HepG2 (cell line): ENCODE results near the gene RPUSD2. TPM values are rescaled to one million over a fixed set of nuclear protein-coding genes. Genes with fewer than 3 reads are reported as not detected.

ENCODE experiments used
- GABPA ChIP-seq, 2 experiments: IDR thresholded peaks; 2 replicates each; pipeline ENCODE4 v1.6.1; 2011 to 2016; ENCODE audit warnings: low read depth in 2 of 2, low read length in 1 of 2, missing biosample characterization in 1 of 2, missing genetic modification characterization in 1 of 2
- GATAD1 ChIP-seq: IDR thresholded peaks from 2 replicates; pipeline ENCODE4 v1.6.1; 2016; ENCODE audit warnings: missing genetic modification reagents, missing compliant biosample characterization
- HNF4G ChIP-seq, 2 experiments: sonication (generic) in 1 of 2; formaldehyde crosslinking in 1 of 2; IDR thresholded peaks; 2 replicates each; pipeline versions ENCODE4 v1.4.0 to v1.6.1; 2011 to 2020; ENCODE audit warnings: borderline replicate concordance in 2 of 2, low read depth in 2 of 2, mild to moderate bottlenecking in 2 of 2, low read length in 1 of 2, missing genetic modification reagents in 1 of 2, moderate library complexity in 1 of 2
- MXD4 ChIP-seq: IDR thresholded peaks from 2 replicates; pipeline ENCODE4 v1.6.1; 2016; ENCODE audit warnings: mild to moderate bottlenecking, missing biosample characterization, missing genetic modification reagents
- NR2C2 ChIP-seq: sonication (generic); formaldehyde crosslinking; IDR thresholded peaks from 2 replicates; pipeline ENCODE4 v1.4.0; 2020; ENCODE audit warnings: missing genetic modification reagents, mild to moderate bottlenecking, moderate library complexity, borderline replicate concordance
- PHF8 ChIP-seq: sonication (generic); formaldehyde crosslinking; IDR thresholded peaks from 2 replicates; pipeline ENCODE4 v1.5.0; 2020; ENCODE audit warnings: missing genetic modification reagents
- SP140L ChIP-seq: sonication (generic); formaldehyde crosslinking; IDR thresholded peaks from 2 replicates; pipeline ENCODE4 v1.4.0; 2020; ENCODE audit warnings: missing genetic modification reagents, borderline replicate concordance
- TBX2 ChIP-seq: sonication (generic); formaldehyde crosslinking; IDR thresholded peaks from 2 replicates; pipeline ENCODE4 v1.5.0; 2020; ENCODE audit warnings: missing genetic modification reagents, mild to moderate bottlenecking, borderline replicate concordance
- ZMYM3 ChIP-seq: sonication (generic); formaldehyde crosslinking; IDR thresholded peaks from 2 replicates; pipeline ENCODE4 v1.5.1; 2020; ENCODE audit warnings: mild to moderate bottlenecking, missing genetic modification reagents
- ZNF292 ChIP-seq: sonication (generic); formaldehyde crosslinking; IDR thresholded peaks from 2 replicates; pipeline ENCODE4 v1.8.1; 2022; ENCODE audit warnings: mild to moderate bottlenecking, low read depth, missing genetic modification reagents, borderline replicate concordance
- ZNF335 ChIP-seq: sonication (generic); formaldehyde crosslinking; IDR thresholded peaks from 2 replicates; pipeline ENCODE4 v1.4.0; 2020; ENCODE audit warnings: missing genetic modification reagents
- ZNF510 ChIP-seq: sonication (generic); formaldehyde crosslinking; IDR thresholded peaks from 2 replicates; pipeline ENCODE4 v1.4.0; 2020; ENCODE audit warnings: low read depth, mild to moderate bottlenecking, missing genetic modification reagents
- polyA plus RNA-seq, 8 experiments: library from polyadenylated mRNA; depleted of rRNA in 3 of 8; stranded (reverse) in 7 of 8; unstranded in 1 of 8; fragments of >200 nt; fragmentation: Illumina TruSeq in 4 of 8; extraction: Trizol in 4 of 8; gene quantifications; 2 replicates each; pipeline versions ENCODE4 v1.2.1 to v1.2.3, GENCODE V29; 2011 to 2016; ENCODE audit warnings: low read depth in 4 of 8, missing spikeins in 1 of 8, mixed read lengths in 1 of 8; ENCODE audit not compliant: insufficient read depth in 1 of 8
- total RNA-seq, 5 experiments: library from RNA; depleted of rRNA; stranded (reverse); fragments of >200 nt; fragmentation: Illumina TruSeq; extraction: Trizol; gene quantifications; 2 replicates each; pipeline ENCODE4 v1.2.3, GENCODE V29; 2016; ENCODE audit warnings: low read depth in 1 of 5
- TF ChIP-seq, protein P1 (sequence below): IDR thresholded peaks from 2 replicates; pipeline ENCODE4 v1.4.0; 2020; ENCODE audit warnings: mild to moderate bottlenecking, missing genetic modification reagents
- TF ChIP-seq, protein P2 (sequence below): sonication (generic); formaldehyde crosslinking; IDR thresholded peaks from 2 replicates; pipeline ENCODE4 v1.5.1; 2020; ENCODE audit warnings: mild to moderate bottlenecking, missing genetic modification reagents, moderate library complexity
- TF ChIP-seq, protein P3 (sequence below): sonication (generic); formaldehyde crosslinking; IDR thresholded peaks from 2 replicates; pipeline ENCODE4 v1.5.1; 2020; ENCODE audit warnings: mild to moderate bottlenecking, missing genetic modification reagents, moderate library complexity
- TF ChIP-seq, protein P4 (sequence below): sonication (generic); formaldehyde crosslinking; IDR thresholded peaks from 2 replicates; pipeline ENCODE4 v1.8.1; 2022; ENCODE audit warnings: mild to moderate bottlenecking, missing genetic modification reagents

The RPUSD2 gene
- total and polyA plus RNA-seq, 2 of the 13 experiments (the other 11 are each of a cell fraction or from before 2014, with no cell fraction given) = 8.6 to 14.5 TPM

DNA sequence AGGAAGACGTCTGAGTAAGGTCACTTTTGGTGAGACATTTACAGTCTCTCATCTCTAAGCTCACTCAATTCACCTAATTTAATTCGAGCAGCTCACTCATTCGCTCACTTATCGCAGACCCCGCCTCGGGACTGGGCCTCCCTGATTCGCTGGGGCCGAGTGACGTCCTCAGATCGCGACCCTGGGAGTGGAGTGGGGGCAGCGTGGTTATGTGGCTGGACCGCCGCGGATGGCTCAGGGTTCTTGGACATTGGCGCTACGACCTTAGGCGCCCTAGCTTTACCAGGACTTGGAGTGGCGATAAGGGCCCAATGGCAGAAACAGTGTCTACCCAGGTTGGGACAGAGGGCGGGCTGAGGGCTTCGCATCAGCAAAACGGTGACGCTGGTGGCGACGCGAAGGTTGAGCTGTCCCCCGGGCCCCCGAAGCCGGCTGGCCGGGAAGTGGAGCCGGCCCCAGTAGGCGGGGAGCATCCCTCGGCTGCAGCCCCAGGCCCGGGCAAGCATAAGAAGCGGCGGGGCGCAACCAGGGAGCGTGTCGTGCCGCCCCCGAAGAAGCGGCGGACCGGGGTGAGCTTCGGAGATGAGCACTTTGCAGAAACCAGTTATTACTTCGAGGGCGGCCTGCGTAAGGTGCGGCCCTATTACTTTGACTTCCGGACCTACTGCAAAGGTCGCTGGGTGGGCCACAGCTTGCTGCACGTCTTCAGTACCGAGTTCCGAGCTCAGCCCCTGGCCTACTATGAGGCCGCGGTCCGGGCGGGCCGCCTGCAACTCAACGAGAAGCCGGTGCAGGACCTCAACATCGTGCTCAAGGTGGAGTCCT is at the start of gene RPUSD2 (continued):
- peak; percentile 92 for TF ChIP-seq PHF8
- 0 out of 2 replicates have a peak, but pooled peaks have one; percentile 22 for TF ChIP-seq ZNF510 (CRISPR knock-in tag)
- TF ChIP-seq, protein P1, sequence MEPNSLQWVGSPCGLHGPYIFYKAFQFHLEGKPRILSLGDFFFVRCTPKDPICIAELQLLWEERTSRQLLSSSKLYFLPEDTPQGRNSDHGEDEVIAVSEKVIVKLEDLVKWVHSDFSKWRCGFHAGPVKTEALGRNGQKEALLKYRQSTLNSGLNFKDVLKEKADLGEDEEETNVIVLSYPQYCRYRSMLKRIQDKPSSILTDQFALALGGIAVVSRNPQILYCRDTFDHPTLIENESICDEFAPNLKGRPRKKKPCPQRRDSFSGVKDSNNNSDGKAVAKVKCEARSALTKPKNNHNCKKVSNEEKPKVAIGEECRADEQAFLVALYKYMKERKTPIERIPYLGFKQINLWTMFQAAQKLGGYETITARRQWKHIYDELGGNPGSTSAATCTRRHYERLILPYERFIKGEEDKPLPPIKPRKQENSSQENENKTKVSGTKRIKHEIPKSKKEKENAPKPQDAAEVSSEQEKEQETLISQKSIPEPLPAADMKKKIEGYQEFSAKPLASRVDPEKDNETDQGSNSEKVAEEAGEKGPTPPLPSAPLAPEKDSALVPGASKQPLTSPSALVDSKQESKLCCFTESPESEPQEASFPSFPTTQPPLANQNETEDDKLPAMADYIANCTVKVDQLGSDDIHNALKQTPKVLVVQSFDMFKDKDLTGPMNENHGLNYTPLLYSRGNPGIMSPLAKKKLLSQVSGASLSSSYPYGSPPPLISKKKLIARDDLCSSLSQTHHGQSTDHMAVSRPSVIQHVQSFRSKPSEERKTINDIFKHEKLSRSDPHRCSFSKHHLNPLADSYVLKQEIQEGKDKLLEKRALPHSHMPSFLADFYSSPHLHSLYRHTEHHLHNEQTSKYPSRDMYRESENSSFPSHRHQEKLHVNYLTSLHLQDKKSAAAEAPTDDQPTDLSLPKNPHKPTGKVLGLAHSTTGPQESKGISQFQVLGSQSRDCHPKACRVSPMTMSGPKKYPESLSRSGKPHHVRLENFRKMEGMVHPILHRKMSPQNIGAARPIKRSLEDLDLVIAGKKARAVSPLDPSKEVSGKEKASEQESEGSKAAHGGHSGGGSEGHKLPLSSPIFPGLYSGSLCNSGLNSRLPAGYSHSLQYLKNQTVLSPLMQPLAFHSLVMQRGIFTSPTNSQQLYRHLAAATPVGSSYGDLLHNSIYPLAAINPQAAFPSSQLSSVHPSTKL = peak; percentile 52
- TF ChIP-seq, protein P2, sequence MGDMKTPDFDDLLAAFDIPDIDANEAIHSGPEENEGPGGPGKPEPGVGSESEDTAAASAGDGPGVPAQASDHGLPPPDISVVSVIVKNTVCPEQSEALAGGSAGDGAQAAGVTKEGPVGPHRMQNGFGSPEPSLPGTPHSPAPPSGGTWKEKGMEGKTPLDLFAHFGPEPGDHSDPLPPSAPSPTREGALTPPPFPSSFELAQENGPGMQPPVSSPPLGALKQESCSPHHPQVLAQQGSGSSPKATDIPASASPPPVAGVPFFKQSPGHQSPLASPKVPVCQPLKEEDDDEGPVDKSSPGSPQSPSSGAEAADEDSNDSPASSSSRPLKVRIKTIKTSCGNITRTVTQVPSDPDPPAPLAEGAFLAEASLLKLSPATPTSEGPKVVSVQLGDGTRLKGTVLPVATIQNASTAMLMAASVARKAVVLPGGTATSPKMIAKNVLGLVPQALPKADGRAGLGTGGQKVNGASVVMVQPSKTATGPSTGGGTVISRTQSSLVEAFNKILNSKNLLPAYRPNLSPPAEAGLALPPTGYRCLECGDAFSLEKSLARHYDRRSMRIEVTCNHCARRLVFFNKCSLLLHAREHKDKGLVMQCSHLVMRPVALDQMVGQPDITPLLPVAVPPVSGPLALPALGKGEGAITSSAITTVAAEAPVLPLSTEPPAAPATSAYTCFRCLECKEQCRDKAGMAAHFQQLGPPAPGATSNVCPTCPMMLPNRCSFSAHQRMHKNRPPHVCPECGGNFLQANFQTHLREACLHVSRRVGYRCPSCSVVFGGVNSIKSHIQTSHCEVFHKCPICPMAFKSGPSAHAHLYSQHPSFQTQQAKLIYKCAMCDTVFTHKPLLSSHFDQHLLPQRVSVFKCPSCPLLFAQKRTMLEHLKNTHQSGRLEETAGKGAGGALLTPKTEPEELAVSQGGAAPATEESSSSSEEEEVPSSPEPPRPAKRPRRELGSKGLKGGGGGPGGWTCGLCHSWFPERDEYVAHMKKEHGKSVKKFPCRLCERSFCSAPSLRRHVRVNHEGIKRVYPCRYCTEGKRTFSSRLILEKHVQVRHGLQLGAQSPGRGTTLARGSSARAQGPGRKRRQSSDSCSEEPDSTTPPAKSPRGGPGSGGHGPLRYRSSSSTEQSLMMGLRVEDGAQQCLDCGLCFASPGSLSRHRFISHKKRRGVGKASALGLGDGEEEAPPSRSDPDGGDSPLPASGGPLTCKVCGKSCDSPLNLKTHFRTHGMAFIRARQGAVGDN = peak; percentile 88
- TF ChIP-seq GABPA (IDR thresholded peaks at IDR 0.05; ENCODE audit: low read depth, low read length) = no peak
- TF ChIP-seq GABPA (CRISPR knock-in tag; IDR thresholded peaks at IDR 0.05; ENCODE audit: low read depth) = 0 out of 2 replicates have a peak, but pooled peaks have one; percentile 21
- TF ChIP-seq HNF4G (IDR thresholded peaks at IDR 0.05; ENCODE audit: borderline replicate concordance, low read depth, low read length) = no peak
- peak; percentile 56; the same call in 1 of the 2 replicates for TF ChIP-seq HNF4G (CRISPR knock-in tag; IDR thresholded peaks at IDR 0.05; ENCODE audit: borderline replicate concordance, low read depth)
- TF ChIP-seq GATAD1 = peak; percentile 98
- TF ChIP-seq, protein P3, sequence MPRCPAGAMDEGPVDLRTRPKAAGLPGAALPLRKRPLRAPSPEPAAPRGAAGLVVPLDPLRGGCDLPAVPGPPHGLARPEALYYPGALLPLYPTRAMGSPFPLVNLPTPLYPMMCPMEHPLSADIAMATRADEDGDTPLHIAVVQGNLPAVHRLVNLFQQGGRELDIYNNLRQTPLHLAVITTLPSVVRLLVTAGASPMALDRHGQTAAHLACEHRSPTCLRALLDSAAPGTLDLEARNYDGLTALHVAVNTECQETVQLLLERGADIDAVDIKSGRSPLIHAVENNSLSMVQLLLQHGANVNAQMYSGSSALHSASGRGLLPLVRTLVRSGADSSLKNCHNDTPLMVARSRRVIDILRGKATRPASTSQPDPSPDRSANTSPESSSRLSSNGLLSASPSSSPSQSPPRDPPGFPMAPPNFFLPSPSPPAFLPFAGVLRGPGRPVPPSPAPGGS (CRISPR knock-in tag) = peak; percentile 76
- 0 out of 2 replicates have a peak, but pooled peaks have one; percentile 64 for TF ChIP-seq ZNF335
- TF ChIP-seq SP140L (CRISPR knock-in tag) = no peak
- TF ChIP-seq ZMYM3 (CRISPR knock-in tag) = no peak
- TF ChIP-seq, protein P4, sequence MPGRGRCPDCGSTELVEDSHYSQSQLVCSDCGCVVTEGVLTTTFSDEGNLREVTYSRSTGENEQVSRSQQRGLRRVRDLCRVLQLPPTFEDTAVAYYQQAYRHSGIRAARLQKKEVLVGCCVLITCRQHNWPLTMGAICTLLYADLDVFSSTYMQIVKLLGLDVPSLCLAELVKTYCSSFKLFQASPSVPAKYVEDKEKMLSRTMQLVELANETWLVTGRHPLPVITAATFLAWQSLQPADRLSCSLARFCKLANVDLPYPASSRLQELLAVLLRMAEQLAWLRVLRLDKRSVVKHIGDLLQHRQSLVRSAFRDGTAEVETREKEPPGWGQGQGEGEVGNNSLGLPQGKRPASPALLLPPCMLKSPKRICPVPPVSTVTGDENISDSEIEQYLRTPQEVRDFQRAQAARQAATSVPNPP (CRISPR knock-in tag) = no peak
- peak; percentile 97 for TF ChIP-seq MXD4 (CRISPR knock-in tag)
- no peak; the same call in 1 of the 2 replicates for TF ChIP-seq NR2C2 (CRISPR knock-in tag)
- peak; percentile 60; the same call in 1 of the 2 replicates for TF ChIP-seq TBX2 (CRISPR knock-in tag)
- peak; percentile 52; the same call in 1 of the 2 replicates for TF ChIP-seq ZNF292 (CRISPR knock-in tag)
